Measurements from ENCODE around the gene BAAT. TPM values are rescaled to one million over a fixed set of nuclear protein-coding genes. Genes with fewer than 3 reads are reported as not detected.

BAAT gene
- total RNA-seq, 1 donor = not detected

GRCh38 chr9:101376111-101376848, 8.5 kb downstream of the BAAT start:
- peak; percentile 75 for DNase-seq (ENCODE audit: low read depth)
- no peak for TF ChIP-seq CTCF (IDR thresholded peaks at IDR 0.05; ENCODE audit: insufficient read depth, low read length)
- H3K4me3 ChIP-seq (ENCODE audit: low read depth, low read length) = no peak overlapping the region

- no peak for DNase-seq (ENCODE audit: low read depth)
- H3K4me3 ChIP-seq (ENCODE audit: low read depth, low read length) = no peak overlapping the region
- TF ChIP-seq CTCF (IDR thresholded peaks at IDR 0.05; ENCODE audit: insufficient read depth, low read length) = no peak
These were observed 9.3 kb downstream of the BAAT start for GRCh38 chr9:101375546-101375945.

- no peak for TF ChIP-seq CTCF (IDR thresholded peaks at IDR 0.05; ENCODE audit: insufficient read depth, low read length)
These were observed 12.3 kb downstream of the BAAT start for GRCh38 chr9:101372327-101373118.

GRCh38 chr9:101371813-101372212, 13.0 kb downstream of the BAAT start:
- TF ChIP-seq CTCF (IDR thresholded peaks at IDR 0.05; ENCODE audit: insufficient read depth, low read length) = no peak

More at GRCh38 chr9:101372327-101373118, 12.3 kb downstream of the BAAT start:
- DNase-seq (ENCODE audit: low read depth) = no peak
- no peak overlapping the region for H3K4me3 ChIP-seq (ENCODE audit: low read depth, low read length)

GRCh38 chr9:101369884-101370531, 14.8 kb downstream of the BAAT start:
- no peak for TF ChIP-seq CTCF (IDR thresholded peaks at IDR 0.05; ENCODE audit: insufficient read depth, low read length)
- H3K4me3 ChIP-seq (ENCODE audit: low read depth, low read length) = no peak overlapping the region
- DNase-seq (ENCODE audit: low read depth) = no peak

More at GRCh38 chr9:101371813-101372212, 13.0 kb downstream of the BAAT start:
- H3K4me3 ChIP-seq (ENCODE audit: low read depth, low read length) = no peak overlapping the region
- DNase-seq (ENCODE audit: low read depth) = no peak

- no peak for TF ChIP-seq CTCF (IDR thresholded peaks at IDR 0.05; ENCODE audit: insufficient read depth, low read length)
- peak; percentile 41 for DNase-seq (ENCODE audit: low read depth)
- no peak overlapping the region for H3K4me3 ChIP-seq (ENCODE audit: low read depth, low read length)
These were observed 15.5 kb downstream of the BAAT start for GRCh38 chr9:101369286-101369685.
